ENCODE data around the gene TMEM61.

The TMEM61 gene

DNA sequence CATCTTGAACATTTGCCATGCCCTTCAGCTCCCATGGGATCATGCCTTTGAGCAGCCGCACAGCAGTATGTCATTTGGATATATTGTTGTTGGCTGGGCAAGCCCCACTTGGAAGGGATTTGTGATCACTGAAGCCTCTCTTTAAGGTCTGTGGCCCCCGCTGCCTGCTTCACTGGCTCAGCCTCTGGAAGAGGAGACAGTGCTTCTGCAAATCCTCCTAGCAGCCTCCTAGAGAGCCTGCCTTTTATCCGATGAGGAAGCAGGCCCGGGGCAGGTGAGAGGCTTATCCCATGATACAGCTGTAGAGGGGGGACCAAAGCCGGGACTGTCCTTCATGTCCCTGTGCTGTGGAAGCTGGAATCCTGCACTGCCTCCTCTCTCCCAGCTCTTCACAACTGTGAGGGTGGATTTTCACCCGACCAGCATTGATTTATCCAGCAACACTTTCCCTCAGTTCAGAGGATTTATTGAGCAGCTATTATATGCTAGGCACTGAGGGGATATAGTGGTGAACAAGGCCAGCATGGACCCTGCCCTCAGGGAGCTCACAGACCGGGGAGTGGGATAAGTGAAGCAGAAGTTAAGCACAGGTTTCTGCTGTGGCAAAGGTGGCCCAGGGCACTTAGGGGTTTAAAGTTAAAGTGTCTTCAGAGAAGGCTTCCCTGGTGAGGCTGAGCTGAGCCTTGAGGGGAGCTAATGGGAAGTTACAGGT is 3.9 kb downstream of the TMEM61 start:
- in situ Hi-C loops (cut with MboI; ENCODE audit: low sequenced_read_pairs), result no loop called here

DNA sequence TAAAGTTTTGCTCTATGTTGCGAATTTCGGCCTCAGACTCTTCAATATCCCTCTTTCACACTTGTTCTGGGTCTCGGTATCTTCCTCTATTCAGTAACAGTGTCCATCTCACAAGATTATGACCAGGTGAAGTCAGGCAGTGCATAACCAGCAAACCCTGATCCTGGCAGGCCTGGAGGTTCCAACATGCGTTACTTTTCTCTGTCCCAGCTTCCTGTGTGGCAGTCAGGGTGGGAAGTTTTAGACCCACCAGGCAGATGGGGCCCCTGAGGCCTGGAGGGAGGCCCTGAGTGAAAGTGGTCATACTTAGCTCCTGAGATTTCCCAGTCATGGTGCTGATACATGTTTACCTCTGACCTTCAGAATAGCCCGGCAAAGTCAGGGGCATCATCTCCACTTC is 5.1 kb downstream of the TMEM61 start:
- in situ Hi-C loops (cut with MboI; ENCODE audit: low sequenced_read_pairs), result no loop called here

DNA sequence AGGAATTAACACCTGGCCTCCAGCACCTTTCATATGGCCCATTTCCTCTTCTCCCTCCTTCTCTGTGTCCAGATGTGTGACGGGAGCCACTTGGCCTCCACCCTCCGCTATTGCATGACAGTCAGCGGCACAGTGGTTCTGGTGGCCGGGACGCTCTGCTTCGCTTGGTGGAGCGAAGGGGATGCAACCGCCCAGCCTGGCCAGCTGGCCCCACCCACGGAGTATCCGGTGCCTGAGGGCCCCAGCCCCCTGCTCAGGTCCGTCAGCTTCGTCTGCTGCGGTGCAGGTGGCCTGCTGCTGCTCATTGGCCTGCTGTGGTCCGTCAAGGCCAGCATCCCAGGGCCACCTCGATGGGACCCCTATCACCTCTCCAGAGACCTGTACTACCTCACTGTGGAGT is 5.6 kb downstream of the TMEM61 start:
- in situ Hi-C loops (cut with MboI; ENCODE audit: low sequenced_read_pairs), result no loop called here

DNA sequence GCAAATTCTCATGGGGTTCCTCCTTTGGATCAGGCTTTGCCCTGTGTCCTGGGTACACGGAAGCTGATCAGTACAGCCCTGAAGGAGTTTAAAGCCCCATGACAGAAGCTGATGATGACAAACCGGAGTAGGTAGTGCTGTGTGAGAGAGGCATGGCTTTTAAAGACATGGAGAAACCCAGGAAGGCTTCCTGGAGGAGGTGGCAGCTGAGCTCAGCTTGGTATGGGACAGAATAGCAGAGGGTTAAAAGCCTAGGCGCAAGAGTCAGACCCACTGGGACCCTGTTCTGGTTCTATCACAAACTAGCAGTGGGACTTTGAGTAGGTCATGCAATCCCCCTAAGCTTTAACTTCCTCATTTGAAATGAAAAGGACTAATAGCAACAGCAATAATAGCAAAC is 6.1 kb downstream of the TMEM61 start:
- in situ Hi-C loops (cut with MboI; ENCODE audit: low sequenced_read_pairs), result no loop called here

DNA sequence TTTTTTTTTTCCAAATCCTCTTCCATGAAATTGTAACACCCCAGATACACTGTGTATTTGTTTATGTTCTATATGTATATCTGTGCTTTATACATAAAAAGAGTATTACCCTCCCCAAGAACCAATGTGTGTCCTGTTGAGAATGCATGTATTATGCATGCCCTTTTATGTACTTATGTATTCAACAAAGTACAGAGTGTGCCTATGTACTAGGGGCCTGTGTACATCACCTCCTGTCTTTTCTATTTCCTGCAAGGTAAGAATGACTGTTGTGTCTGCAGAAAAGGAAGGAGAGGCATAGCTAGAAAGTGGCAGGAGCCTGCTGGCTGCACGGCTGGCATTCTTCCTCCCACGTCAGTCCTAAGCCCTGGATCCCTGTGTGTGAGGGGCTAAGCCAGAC is 7.0 kb downstream of the TMEM61 start:
- in situ Hi-C loops (cut with MboI; ENCODE audit: low sequenced_read_pairs), result no loop called here

DNA sequence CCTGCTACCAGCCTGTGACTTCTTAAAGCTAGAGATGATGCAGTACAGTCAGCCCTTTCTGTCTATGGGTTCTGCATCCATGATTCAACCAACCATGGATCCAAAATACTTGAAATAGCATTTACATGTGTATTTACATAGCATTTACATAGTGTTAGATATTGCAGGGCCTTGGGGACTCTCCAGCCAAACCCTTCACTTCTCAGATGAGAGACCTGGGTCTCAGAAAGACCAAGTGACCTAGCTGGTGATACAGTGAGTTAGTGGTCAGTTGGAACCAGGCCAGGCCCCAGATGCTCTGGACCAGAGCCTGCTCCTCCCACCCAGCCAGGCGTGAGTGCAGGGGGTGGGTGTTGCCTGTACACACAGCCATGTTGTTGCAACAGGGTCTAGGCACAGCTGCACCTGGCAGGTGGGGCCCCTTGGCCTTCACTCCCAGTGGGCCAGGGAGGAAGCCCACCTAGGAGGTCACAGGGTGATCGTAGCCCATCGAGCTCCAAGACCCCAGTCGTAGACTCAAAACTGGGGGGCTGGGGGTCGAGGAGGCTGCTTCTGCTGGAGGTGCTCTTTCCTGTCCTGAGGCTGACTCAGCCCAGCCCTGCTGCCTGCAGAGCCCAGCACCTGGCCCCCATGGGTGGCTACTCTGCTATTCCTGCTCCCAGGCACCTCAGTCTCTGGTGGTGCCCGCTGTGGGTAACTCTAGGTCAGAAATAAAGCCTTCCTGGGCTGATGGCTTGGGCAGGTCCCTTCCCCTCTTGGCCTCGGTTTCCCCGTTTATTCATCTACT is 7.7 kb downstream of the TMEM61 start:
- in situ Hi-C loops (cut with MboI; ENCODE audit: low sequenced_read_pairs), result no loop called here

DNA sequence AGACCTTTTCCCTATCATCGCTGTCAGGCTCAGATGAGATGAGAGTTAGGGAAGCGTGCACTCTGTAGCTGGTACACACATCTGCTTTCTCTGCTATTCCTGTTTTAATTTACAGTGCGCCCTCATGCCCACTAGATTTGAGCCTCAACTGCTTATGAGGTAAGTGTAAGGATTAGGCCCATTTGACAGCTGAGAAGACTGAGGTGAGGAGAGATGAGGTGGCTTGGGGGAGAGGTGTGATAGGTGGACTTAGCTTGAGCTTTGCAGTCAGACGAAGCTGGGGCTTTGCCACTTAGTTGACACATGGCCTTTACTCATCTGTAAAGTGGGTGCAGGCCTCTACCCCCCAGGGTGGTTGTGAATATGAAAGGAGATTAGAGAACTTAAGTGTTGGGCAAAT is 8.5 kb downstream of the TMEM61 start:
- in situ Hi-C loops (cut with MboI; ENCODE audit: low sequenced_read_pairs), result no loop called here

DNA sequence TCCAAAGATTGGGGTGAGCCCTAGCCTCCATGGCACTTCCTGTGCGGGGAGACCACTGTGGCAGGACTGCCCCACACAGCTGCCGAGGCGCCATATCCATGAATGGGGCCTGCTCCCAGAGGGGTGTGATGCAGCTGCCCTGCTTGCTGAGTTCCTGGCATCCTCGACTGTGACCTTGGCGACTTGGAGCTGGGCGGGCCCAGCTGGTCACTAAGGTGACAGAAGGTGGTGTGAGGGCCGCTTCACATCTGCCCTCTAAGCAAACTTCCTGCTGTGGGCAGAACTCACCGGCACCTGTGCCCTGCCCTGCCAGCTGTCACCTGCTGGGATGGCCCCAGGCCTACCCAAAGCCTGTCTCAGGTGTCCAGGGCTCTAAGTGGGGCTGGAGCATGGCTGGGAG is 9.0 kb downstream of the TMEM61 start:
- in situ Hi-C loops (cut with MboI; ENCODE audit: low sequenced_read_pairs), result no loop called here

DNA sequence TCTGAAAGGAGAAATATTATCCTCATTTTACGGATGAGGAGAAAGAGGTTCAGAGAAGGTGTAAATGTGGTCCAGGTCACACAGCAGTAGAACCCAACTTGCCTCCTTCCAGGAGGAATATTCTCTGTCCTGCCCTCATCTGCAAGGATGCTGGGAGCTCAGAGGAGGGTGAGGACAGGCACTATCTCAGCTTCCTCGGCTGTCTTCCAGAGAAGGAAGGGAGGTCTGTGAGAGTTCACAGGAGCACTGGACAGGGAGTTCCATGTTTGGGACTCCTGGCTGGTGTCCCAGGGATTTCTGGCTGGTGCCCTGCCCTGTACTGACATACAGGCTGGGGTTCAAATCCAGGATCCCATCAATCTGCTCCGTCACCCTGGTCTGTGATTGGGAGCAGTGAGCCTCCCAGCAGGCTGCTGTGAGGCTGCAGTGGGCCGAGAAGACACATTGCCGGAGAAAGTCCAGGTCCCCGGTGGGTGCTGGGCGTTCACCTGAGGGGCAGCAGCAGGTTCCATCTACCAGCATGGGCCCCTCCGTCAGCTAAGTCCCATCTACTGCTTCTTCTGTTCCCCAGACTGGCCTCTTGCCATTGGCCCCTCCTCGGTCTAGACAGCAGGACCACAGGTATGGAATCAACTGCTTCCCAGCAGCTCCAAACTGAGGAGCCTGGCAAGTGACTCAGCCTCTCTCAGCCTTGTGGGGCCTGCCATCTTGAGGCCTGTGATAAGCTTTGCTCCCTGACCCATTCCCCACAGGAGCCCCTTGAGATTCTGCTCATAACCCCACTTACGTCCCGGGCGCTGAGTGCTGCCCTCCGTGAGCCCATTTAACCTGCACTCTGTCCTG is 9.8 kb downstream of the TMEM61 start:
- in situ Hi-C loops (cut with MboI; ENCODE audit: low sequenced_read_pairs), result no loop called here

DNA sequence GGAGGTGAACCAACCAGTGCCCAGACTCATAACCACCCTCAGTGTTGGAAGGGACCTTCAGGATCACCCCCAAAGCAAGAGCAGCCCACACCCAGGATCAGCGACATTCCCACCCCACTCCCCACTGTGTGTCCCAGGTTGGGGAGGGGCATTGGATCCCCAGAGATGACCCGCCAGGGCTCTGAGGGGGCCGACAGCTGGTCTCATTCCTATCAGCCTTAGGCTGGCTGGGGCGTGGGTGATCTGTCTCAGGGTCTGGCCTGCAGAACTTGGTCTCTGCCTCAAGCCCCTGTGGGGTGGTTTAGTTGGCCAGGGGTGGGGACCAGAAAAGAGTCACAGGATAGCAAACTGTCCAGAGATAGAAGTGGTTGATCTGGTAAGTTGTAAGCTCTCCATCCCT is 10.5 kb downstream of the TMEM61 start:
- in situ Hi-C loops (cut with MboI; ENCODE audit: low sequenced_read_pairs), result no loop called here

DNA sequence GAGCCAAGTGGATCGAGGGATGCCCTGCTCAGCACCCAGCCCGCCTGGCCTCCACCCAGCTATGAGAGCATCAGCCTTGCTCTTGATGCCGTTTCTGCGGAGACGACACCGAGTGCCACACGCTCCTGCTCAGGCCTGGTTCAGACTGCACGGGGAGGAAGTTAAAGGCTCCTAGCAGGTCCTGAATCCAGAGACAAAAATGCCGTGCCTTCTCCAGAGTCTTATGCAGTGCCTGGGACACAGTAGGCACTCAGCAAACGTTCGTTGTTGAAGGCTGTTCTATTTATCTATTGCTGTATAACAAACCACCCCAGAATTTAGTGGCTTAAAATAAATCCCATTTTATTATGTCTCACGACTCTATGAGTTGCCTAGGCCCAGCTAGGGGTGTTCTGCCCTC is 11.5 kb downstream of the TMEM61 start:
- in situ Hi-C loops (cut with MboI; ENCODE audit: low sequenced_read_pairs), result no loop called here

DNA sequence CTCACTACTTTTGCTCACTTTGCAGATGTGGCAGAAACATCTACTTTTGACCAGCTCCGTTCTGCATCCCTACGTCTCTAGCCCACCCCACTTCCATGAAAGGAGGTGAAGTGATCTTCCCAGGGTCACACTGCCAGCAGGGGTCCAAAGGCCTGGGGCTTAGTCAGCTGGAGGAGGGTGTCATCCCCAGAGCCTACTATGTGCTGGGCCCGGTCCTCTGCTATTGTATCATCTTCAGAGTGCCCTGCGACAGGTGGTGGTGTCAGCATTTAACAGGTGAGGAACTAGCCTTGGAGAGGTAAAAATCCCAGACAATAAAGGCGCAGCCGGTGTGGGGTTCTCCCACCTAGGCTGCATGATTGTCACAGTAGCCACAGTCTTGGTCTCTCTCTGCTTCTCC is 12.7 kb downstream of the TMEM61 start:
- in situ Hi-C loops (cut with MboI; ENCODE audit: low sequenced_read_pairs), result no loop called here

DNA sequence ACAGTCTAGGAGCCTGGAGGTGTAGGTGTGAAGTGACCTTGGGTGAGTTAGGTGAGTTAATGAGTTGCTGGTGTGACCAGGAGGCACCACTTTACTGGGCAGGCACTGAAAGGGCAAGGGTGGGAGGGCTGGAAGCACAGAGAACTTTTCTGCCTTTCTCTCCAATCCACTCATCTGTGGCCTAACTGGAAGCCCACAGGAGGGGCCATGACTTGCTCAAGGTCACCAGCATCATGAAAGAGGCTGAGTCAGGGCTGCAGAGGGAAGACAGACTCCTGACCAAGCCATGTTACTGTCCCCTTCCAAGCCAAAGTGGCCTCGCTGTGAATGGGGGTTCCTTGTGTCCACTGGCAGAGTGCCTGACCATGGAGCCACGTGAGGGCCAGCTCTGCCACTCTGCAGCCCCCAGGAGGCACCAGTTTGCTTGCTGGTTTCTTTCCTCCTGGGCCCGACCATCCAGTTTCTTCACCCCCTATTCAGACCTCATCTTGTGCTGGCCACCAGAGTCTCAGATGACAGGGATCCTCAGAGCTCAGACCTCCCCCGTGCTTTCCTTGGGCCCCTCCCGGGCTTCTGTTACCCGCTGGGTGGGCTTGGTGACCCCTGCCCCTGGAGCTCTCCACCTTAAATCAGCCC is 14.0 kb downstream of the TMEM61 start:
- in situ Hi-C loops (cut with MboI; ENCODE audit: low sequenced_read_pairs), result no loop called here

DNA sequence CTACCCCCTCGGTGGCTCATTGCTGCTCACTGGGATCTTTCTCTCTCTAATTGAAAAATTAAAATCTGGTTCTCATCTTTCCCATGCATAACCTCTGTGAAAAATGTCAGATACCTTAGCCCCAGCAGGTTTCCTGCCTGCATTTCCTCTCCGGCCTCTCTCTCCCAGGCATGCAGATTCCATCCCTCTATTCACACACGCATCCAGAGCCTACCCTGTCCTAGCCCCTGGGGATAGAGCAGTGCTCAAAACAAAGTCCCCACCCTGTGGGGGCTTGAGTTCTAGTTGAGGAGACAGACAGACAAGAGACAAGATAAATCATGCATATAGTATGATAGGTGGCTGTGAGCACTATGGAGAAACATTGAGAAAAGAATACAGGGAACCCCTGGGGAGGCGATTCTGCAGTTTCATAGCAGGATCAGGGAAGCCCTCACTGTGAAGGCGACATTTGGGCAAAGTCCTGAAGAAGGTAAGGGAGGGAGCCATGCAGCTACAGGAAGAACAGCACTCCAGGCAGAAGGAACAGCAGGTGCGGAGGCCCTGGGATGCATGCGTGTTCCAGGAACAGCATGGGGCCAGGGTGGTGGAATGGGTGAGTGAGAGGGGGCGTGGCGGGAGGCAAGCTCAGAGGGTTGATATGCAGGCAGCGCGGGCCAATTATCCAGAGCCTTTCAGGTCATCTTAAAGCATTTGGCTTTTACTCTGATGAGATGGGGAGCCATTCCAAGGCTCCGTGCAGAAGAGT is 14.8 kb downstream of the TMEM61 start:
- in situ Hi-C loops (cut with MboI; ENCODE audit: low sequenced_read_pairs), result loop anchor here (5.0 kb wide), 1 partner anchor 43 kb away; no protein-coding TSS in a partner anchor

DNA sequence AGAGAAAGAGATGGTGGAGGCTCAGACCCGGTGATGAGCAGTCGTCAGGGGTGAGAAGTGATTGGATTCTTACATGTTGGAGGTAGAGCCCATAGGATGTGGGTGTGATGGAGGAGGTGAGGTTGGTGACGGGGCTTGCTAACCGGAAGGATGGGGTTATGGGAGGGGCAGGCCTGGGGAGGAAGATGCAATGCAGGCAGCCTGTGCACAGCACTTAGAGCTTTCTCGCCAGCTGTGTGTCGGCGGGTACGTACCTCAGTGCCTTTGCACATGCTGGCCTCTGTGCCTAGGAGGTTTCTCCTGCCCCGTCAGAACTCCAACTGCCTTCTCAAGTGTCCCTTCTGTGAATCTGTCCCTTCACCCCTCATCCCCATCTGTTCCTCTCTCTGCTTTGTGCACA is 15.4 kb downstream of the TMEM61 start:
- in situ Hi-C loops (cut with MboI; ENCODE audit: low sequenced_read_pairs), result loop anchor here (5.0 kb wide), 1 partner anchor 44 kb away; no protein-coding TSS in a partner anchor

DNA sequence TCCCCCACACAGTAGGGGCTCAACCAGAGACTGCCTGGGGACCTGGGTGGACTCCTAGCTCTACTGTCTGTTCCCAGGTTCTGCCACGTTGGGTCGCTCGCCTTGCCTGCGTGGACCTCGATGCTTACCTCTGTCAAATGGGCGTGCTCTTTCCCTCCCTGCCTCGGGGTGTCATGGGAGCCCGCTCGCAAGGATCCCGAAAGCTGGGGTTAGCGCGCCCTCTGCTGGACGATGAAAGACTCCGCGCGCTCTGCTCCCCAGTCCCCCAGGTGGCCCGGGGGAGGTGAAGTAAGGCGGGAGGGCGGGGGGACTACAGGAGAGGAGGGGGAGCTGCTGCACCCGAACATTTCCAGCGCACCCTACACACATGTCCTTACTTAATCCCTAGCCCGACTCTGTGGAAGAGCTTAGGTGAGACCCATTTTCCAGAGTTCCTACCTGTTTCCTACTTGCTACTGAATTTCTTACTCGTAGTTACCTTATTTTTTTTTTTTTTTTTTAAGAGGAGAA is 16.0 kb downstream of the TMEM61 start:
- in situ Hi-C loops (cut with MboI; ENCODE audit: low sequenced_read_pairs), result loop anchor here (5.0 kb wide), 1 partner anchor 44 kb away; no protein-coding TSS in a partner anchor

DNA sequence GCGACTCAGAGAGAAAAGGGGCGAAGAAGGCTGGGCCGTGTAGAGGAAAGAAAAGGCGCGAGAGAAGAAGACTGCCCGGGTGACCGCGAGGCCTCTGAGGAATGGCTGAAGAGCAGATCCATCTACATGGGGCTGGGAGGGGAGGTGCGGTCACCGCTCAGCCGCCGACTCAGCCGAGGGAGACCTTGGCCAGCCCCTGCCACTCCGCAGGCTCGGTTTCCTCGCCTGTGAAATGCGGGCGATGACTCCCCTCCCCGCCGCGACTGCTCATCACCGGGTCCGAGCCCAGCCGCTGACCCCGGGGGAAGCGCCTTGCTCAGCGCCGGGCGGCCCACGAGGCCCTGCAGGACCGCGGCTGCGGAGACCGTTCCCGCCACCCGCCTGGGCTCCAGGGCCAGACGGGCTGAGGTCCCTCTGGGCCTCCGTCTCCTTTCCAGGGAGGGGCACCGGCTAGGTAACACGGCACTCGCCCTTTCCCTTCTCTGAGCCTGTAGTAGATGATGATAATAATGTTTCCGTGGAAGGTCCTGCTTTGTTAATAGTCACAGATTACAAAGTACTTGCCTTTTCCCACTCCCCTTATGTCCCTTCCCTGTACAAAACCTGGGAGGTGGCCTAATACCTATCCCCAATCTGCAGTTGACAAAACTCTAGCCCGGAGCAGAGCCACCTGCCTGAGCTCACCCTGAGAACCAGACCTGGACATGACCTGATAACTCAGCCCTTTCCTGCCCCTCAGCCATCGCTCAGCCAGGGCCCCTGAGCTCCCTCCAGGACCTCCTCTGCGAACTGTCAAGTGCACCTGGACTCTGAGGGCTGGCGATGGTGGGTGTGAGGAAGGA is 16.7 kb downstream of the TMEM61 start:
- in situ Hi-C loops (cut with MboI; ENCODE audit: low sequenced_read_pairs), result loop anchor here (5.0 kb wide), 1 partner anchor 45 kb away; no protein-coding TSS in a partner anchor

DNA sequence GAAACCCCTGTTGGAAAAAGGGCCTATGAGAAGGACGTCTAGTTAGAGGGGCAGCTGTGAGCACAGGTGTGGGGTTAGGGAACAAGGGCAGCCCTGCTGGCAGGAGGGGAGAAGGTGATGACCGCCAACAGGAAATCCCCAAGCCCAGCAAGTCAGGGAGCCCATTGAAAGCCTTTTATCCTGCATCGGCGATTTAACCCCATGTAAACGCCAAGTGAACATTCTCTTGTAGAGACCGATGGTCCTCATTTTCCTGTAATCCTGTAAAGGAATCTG is 17.2 kb downstream of the TMEM61 start:
- in situ Hi-C loops (cut with MboI; ENCODE audit: low sequenced_read_pairs), result loop anchor here (5.0 kb wide), 1 partner anchor 45 kb away; no protein-coding TSS in a partner anchor

DNA sequence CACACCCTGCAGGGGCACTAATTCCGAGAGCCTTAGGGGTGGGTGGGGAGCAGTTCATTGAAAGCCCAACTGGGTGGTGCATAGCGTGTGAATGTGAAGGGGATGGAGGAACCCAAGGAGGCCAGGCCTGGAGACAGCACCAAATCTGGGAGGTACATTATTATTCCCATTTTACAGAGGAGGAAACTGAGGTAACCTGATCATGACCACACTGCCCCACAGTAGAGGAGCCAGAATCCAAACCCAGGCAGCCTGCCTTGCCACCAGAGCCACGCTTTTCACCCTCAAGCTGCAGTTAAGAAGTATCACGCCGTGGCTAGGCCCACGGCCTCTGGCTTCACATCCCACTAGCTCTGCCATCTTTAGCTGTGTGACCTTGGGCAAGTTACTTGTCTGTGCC is 17.7 kb downstream of the TMEM61 start:
- in situ Hi-C loops (cut with MboI; ENCODE audit: low sequenced_read_pairs), result loop anchor here (5.0 kb wide), 1 partner anchor 46 kb away; no protein-coding TSS in a partner anchor

Data from HL-60/S4 treated with phorbol 12-myristate 13-acetate at 8.2 ng/mL for 4 days and 3 days (cell line).